Stimulated activated CD4-positive, alpha-beta T cell treated with anti-CD3 and anti-CD28 coated beads, TNF-alpha, amount 100 ng/mL, for 4 hours (primary cell): ENCODE measurements around the gene RORB.

ENCODE experiments used
- DNase-seq, 3 experiments: peaks; one replicate each; pipeline ENCODE4 v3.0.0-alpha.2; 2020; ENCODE audit warnings: low read depth in 3 of 3

RORB gene

GRCh38 chr9:74496819-74497747, at the start of gene RORB:
Gene RORB (plus strand): TSS chr9:74497335. CDS start chr9:74497977, 642 bp downstream.
- no peak for DNase-seq

- DNase-seq: no peak
Measured at GRCh38 chr9:74447451-74448193, 49.5 kb upstream of the RORB start.

GRCh38 chr9:74449060-74449459, 48.1 kb upstream of the RORB start:
- DNase-seq: no peak

GRCh38 chr9:74458832-74459231, 38.3 kb upstream of the RORB start:
- DNase-seq: no peak

- DNase-seq: no peak
Measured at GRCh38 chr9:74463825-74464224, 33.3 kb upstream of the RORB start.

GRCh38 chr9:74478606-74479005, 18.5 kb upstream of the RORB start:
- no peak for DNase-seq

GRCh38 chr9:74479711-74480110, 17.4 kb upstream of the RORB start:
- no peak for DNase-seq

- DNase-seq: no peak
Measured at GRCh38 chr9:74487395-74487794, 9.7 kb upstream of the RORB start.

- no peak for DNase-seq
Measured at GRCh38 chr9:74493512-74493911, 3.6 kb upstream of the RORB start.

- DNase-seq: no peak
Measured at GRCh38 chr9:74494490-74494889, 2.6 kb upstream of the RORB start.

GRCh38 chr9:74496406-74496805, 729 bp upstream of the RORB start:
- DNase-seq: no peak

GRCh38 chr9:74497748-74498620, 849 bp downstream of the RORB start:
- no peak for DNase-seq

GRCh38 chr9:74498621-74499095, 1.5 kb downstream of the RORB start:
- no peak for DNase-seq

GRCh38 chr9:74499111-74499601, 2.0 kb downstream of the RORB start:
- DNase-seq: no peak

- DNase-seq: no peak
Measured at GRCh38 chr9:74499770-74500583, 2.8 kb downstream of the RORB start.

GRCh38 chr9:74500584-74500924, 3.4 kb downstream of the RORB start:
- no peak for DNase-seq

GRCh38 chr9:74501570-74501969, 4.4 kb downstream of the RORB start:
- no peak for DNase-seq

GRCh38 chr9:74503219-74503618, 6.1 kb downstream of the RORB start:
- no peak for DNase-seq

- no peak for DNase-seq
Measured at GRCh38 chr9:74503666-74504065, 6.5 kb downstream of the RORB start.

- DNase-seq: no peak
Measured at GRCh38 chr9:74511333-74511732, 14.2 kb downstream of the RORB start.

- DNase-seq: no peak
Measured at GRCh38 chr9:74512416-74512815, 15.3 kb downstream of the RORB start.
